CD4-positive, alpha-beta T cell treated with Interleukin-1 beta for 1 hour (primary cell): Measurements from ENCODE around the gene KIAA1614.
A peak's percentile ranks its signal among the peaks of the same experiment; 100 is the strongest.
"Not testable (repeated sequence)": the region's sequence is repeated elsewhere in the genome, so short reads cannot be mapped to it uniquely, and the experiment has no call there.

Experiments used
- DNase-seq, 2 donors: peaks; one replicate each; pipeline ENCODE4 v3.0.0-alpha.2; 2020 to 2022

KIAA1614 gene

DNA sequence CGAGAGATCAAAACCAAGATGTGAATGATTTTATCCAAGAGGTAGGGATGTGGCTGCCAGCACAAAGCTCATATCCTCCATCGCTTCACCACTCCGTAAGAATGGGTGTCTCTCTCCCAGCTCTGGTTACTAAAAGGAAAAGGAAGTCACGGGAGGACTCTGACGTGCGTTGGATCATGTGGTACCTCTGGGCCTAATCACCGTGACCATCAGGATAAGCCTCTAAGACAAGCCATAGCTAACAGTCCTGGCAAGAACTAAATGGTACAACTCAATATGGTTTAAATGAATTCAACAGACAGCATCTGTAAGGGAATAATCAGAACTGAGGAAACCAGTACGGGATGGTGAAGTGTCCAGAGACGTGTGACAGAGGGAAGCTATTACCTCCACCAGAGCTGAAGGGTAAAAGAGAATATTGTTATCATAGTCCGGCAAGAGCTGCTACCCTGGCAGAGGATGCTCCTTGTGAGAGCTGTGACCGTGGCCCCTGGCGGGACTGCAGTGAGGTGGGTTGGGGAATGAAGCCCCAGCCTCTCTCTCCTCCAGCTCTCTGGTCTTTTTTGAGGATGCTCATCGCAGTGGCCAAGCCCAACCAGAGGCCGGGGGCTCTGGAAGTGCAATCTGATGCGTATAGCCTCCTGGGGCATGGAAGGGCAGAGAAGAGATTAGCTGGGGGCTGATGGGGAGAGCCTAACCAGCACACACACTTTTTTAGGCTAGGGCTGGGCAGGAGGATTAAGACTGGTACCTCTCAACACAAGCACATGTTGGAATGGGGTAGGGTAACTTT lies 54.2 kb downstream of the KIAA1614 start:
- DNase-seq, result no peak

DNA sequence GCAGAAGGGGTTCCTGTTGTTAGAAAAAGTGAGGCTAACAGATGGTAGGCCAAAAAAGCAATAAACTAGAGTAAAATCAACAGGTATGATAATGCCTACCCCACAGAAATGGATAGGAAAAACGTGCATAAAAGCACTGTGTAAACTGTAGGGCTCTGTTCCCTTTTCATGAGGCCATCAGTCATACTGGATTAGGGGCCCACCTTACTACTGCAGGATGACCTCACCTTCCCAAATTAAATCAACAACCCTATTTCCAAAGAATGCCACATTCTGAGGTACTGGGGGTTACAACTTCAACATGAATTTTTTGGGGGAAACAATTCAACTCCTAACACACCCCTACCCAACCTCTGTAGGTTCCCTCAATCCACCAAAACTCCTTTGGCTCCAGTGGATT lies 54.9 kb downstream of the KIAA1614 start:
- no peak for DNase-seq

DNA sequence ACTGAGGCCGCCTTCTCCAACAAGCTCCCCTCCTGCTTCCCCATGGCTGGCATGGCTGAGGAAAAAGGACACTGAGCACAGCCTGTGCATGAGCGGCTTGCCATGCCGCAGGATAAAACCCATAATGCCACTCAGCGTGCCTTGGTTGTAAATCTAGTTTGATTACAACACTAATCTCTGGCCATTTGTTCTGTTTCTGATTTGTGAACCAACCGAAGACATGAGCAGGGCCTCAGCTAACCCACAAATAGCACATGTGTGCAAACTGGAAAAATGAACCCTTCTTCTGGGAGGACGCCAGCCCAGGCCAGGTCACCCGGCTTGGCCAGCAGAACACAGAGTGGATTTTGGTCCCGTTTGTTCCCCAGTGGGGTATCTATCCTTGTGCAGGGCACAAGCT lies 56.1 kb downstream of the KIAA1614 start:
- DNase-seq, result not testable (repeated sequence)

DNA sequence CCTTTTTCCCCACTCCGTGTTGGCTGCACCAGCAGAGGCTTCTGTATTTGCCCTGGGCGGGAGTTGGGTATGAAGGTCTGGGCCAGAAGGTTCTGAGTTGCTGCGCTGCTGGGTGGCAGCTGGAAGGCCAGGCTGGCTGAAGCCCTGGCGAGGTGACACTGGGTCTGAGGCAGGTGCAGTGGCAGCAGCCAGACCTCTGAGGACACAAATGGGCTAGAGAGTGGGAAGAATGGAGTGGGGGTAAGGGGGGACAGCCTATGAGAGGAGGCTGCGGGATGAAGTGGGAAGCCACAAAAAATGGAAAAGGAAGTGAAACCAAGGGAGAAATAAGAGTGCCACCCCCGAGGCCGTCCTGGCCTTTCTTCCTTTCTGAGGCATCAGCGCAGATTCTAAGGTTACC lies 56.7 kb downstream of the KIAA1614 start:
- no peak for DNase-seq

DNA sequence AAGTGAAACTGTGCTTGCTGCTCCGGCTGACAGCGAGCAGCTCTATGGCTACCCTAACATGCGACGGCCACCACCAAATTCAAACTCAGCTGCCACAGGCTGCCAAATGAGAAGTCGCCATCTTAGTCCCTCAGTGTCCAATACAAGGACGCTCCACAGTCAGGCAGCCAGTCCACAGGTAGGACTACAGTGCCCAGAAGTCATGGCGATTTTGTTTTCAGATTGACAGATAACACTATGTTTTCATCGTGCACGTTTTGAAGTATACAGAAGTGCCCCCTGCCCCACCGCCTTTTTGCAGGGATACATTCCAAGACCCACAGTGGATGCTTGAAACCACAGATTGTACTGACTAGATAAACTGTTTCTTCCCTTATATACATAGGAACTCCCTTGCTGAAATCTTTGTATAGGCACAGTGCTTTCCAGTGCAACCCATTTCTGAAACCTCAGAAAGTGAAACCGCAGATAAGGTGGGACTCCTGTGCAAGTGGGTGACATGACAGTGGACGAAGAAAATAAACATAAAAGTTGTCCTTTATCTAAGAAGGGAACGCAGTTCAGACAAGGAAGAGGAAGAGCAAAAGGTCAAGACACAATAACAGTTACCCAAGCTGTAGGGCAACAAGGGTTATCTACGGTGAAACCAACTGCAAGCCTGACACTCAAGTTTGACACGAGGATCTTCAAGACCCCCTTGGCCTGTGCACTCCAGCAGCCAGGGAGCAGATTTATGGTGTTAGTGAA lies 57.8 kb downstream of the KIAA1614 start:
- no peak for DNase-seq

DNA sequence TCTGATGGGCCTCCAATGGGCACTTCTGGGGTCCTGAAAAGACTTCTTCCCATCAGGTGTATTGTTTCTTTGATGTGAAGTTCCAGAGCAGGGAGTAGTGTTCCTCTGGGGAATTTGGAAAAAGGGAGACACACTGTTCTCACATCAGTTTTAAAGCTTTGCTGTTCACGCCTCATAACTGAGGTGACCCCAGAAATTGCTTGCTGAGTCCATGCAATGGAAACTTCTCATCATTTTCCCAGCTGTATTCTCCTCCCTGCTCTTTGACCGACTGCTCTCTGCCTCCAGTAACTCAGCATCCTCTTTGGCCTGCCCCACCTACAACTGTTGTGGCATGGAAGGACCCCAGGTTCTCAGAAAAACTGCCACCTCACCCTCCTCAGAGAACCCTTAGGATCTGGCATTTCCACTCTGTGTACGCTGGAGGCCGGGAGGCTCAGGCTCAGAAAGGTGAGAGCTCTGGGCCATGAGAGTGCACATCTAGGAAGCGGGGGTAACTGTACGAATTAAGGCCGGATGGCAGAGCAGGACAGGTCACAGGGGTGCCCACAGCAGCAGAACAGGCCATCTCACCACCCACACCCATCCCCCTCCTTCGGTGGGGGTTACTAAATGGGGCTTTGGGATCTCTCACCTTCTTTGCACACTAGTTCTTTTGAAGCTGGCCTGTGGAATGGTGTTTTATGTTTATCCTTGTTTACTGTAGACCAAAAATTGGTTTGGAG lies 58.7 kb downstream of the KIAA1614 start:
- no peak for DNase-seq

DNA sequence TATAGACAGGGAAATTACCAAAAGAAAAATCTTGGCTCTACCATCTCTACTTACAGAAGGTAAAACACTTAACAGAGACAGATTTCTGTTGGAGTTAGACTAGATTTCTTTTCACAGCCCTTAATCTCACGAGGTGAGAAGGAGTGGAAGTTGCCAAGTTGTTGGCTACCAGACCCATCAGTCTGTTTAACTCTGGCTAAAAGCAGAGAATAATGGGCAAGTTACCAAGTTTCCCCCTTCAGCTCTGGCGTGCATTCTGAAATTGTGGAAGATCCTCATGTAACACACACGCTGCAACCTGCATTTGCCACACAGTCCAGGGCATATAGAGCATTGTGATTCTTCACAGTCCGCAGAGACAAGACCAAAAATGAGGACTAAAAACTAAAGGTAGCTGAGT lies 60.7 kb downstream of the KIAA1614 start:
- DNase-seq, result no peak

DNA sequence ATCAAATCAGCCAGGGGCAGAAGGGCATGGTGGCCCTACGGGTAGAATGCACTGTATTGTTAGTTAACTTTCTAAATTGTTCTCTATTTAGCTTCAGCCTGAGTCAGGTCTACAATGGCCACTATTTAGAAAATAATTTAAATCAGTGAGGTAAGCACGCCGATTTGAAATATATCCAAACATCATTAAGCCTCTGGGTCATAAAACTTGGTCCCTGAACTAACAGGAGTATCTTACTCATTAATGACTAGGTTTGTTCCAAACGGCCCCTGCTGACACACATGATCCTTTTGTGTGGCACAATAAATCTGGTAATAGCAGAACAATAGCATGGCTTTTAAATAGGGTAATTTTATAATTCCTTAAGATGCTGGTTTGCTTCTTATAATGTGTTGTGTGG lies 61.5 kb downstream of the KIAA1614 start:
- no peak for DNase-seq

DNA sequence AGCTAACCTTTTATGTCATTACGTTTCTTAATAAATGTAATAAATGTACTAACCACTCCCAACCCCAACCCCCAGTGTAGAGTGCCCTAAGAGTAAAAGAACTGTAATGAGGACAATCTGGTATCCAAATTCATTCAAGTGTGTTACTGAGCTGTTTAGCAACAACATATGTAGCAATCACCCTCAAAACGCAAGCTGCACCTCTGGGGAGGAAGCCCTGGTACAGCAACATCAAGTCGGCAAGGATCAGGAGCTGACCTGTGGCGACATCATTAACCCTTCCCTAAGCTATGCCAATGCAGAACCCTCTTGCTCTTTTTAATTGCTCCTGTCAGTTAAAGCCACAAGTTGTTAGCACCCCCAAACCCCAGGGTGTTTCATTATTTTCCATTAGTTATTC lies 62.9 kb downstream of the KIAA1614 start:
- no peak for DNase-seq

DNA sequence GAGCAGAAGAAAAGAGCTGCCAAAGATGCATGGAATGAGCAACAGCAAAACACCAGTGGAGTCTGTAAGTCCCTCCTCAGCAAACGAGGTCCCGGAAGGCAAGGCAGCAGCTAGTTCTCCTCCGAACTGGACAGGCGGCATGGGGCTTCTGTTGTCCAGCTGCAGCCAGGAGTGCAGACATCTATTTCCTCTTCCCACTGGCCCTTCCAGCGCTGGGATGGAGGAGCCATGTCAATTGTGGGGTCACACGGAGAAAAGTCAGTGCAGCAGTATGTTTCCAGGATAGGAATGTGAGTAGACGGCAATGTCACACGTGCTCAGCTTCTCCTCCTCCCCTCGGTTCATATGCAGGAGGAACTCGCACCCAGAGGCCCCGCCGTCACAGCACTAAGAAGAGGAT lies 63.5 kb downstream of the KIAA1614 start:
- DNase-seq, result no peak

DNA sequence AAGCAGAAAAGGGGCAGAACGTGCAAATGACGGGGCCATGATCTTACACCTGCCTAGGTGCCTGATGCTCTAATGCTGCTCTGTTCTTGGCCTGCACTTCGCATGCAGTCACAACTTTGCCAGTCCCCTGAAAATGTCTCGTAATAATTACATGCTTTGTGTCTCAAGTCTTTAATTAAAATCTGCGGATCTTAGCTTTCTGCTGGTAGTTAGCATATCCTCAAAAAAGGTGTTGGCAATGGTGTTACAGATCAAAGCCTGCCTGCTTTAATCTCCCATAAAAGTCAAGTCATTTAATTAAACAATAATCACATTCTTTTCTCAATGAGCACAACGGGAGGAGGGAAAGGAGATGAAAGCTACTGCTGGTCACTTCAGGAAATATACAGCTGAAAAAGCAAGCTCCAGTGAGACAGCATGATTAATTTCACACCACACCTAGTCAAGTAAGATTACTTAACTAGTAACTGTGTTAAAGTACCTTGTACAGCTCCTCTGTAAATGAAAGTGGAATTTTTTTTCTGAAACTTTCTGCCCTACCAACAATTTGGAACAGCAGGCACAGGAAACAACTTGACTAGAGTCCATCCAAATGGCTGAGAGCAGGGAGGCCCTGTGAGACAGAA lies 64.1 kb downstream of the KIAA1614 start:
- no peak for DNase-seq

DNA sequence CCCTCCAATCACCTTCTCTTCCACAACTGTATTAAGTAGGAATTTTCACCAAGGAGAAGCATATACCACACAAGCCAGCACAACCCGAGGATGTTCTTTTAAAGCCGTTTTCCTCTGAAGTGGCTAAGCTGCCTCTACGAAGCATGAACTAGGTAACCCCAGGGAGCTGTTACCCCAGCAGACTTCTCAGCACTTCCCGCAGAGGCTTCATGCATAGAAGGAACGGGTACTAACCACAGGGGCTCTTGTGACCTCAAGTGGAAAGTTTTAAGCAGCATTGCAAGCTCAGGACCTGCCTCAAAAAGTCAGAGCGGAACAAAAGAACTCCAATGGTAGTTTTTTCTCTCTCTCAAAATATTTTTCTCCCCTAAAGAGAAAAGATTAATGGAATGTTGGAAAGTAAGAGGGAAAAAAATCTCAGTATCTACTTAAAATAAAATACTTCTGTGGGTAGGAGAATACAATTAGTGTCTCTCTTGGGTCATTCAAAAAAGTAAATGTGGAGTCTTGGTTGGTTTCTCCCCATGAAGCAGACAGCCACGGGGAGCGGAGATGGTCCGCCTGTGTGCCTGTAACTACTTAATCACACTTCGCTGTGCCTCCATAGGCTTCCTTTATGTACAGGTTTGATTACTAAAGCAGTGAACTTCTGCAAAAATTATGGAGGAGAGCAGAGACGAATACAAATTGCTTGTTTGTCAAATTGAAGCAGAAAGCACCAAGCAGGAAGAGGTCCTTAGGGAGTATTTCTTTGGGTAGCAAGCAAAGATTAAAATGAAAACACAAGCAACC lies 69.1 kb downstream of the KIAA1614 start:
- peak; percentile 6 to 7 for DNase-seq

DNA sequence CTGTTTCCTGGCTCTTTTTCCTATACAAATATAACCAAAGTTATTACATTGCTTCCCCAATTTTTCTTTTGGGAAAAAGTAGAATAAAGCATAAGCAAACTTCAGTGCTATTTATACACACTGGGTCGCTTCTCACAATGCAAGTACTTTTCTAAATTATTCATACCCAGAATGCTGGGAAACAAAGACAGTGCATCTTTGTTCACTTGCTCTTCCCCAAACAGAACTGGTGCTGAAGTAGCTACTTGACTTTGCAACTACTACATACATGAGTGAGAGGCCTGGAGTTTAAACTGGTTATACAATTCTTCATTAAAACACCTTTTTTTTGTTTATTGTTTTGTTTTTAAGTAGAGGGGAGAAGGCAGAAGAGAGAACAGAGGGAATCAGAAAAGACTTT lies 69.7 kb downstream of the KIAA1614 start:
- DNase-seq, result no peak

DNA sequence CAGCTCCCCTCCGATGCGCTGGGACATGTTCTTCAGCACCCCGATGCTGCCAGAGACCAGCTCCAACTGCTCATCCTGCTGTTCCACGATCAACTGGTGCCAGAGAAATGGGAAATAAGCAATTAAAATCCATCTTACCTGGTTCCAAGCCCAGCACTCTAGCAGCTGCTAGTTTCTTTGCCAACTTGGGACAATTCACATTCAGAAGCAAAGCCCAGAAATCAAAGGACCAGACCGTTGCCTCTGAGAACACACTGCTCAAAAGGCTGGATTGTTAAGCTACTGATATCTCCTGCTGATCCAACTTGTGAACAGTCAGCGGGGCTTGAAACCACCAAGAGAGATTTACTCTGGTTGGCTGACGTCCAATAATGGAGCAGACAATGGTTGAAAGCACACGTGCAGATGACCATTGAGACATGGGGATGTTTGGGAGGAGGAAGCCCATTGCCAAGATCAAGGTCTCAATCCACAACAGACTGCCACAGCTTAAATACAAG lies 75.6 kb downstream of the KIAA1614 start:
- no peak for DNase-seq

DNA sequence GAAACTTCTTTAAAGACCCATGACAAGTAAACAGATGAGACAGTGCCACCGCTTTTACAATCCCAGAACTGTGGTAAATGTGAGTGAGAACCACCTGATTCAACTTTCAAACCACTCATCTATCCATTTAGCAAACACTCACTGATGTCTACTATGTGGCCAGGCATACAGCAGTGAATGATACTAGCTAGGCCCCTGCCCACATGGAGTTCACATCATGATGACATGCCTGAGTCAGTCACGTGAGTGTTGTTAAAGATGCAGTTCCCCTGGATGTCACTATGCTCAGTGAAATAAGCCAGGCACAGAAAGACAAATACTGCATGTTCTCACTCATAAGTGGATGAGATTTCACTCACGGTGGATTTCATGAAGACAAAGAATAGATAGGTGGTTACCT lies 81.6 kb downstream of the KIAA1614 start:
- DNase-seq, result no peak

DNA sequence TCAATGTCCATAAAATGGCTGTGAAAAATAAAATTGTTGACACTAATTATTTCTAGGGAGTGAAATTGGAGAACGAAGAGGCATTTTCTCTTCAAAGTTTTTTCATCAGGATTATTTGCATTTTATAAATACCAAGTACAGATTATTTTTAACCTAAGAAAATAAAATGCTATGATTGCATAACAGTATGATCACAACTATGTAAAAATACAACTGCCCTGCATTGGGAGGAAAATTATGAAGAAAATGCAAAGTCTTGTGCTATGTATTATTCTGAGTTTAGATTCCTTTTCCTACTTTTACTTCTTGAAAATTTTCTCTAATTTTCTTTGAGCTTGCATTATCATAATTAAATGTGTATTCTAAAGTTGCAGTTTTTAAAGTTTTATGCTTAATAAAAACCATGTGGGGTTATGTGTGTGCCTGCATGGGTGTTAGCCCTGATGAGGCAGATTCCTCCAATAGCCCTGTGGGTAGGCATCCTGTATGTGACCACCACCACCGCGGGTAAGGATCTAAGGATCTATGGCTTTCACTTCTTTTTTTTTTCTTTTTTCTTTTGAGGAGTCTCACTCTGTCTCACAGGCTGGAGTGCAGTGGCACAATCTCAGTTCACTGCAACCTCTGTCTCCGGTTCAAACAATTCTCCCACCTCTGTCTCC lies 85.3 kb downstream of the KIAA1614 start:
- no peak for DNase-seq
